Breast epithelium (tissue), 3 donors: ENCODE data around the gene DCLK1.

Experiments used
- POLR2A ChIP-seq: fragments of 450-650 bp; IDR thresholded peaks from one replicate; pipeline ENCODE4 v1.6.1; 2016; ENCODE audit warnings: antibody characterized with exemption, mild to moderate bottlenecking, moderate library complexity
- POLR2AphosphoS5 ChIP-seq, 3 donors: sonication (generic); formaldehyde crosslinking; IDR thresholded peaks; one replicate each; pipeline ENCODE4 v1.6.1; 2017; ENCODE audit warnings: antibody characterized with exemption in 3 of 3
- TF ChIP-seq, protein P1 (sequence below), 3 donors: fragments of 450-650 bp; IDR thresholded peaks; one replicate each; pipeline ENCODE4 v1.5.1; 2016 to 2017; ENCODE audit warnings: antibody characterized with exemption in 3 of 3, mild to moderate bottlenecking in 3 of 3, moderate library complexity in 3 of 3

DNA sequence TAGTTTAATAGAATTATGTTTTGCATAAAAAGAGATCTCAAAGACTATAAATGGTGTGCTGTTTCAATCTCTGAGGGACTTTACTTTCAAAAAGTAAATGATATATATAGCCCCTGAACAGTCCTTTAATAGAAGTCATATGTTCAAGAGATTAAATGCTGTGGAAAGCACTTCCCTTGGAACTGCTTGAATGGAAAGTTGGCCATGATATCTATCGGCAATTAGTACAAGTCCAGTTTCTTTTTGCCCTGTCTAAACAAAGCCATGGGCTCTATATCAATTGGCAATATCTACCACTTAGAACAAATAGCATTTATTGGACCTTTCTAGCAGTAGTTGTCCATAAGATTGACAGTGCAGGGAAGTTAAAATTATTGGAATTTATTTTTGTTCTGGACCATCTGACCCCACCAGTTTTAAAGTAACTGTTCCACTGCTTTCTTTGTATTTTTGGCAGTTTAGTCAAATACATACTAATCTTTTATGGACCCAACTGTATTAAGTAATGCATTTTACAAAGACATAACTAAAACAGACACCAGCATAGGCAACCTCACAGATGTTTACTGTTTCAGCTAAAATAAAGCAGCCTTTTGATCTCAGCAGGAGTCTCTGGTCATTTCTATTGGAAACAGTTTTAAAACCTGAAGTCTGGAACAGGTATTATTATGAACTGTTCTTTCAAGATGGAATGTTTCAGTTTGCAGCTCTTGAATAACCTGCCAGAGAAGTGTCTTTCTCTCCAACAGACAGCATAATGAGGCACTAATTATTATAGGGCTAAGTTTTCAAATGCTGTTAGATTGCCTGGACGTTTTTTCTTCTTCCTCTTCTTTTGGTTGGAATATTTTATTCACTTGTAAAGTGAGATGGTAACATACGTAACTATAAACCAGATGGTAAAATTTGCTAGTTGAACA is 282.6 kb downstream of the DCLK1 start:
- TF ChIP-seq, protein P1, sequence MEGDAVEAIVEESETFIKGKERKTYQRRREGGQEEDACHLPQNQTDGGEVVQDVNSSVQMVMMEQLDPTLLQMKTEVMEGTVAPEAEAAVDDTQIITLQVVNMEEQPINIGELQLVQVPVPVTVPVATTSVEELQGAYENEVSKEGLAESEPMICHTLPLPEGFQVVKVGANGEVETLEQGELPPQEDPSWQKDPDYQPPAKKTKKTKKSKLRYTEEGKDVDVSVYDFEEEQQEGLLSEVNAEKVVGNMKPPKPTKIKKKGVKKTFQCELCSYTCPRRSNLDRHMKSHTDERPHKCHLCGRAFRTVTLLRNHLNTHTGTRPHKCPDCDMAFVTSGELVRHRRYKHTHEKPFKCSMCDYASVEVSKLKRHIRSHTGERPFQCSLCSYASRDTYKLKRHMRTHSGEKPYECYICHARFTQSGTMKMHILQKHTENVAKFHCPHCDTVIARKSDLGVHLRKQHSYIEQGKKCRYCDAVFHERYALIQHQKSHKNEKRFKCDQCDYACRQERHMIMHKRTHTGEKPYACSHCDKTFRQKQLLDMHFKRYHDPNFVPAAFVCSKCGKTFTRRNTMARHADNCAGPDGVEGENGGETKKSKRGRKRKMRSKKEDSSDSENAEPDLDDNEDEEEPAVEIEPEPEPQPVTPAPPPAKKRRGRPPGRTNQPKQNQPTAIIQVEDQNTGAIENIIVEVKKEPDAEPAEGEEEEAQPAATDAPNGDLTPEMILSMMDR (IDR thresholded peaks at IDR 0.05): no peak
- TF ChIP-seq POLR2AphosphoS5 (IDR thresholded peaks at IDR 0.05) (no peak), POLR2A (no peak)
